Tibial nerve (tissue), 3 donors: ENCODE measurements around the gene KCNG4.
"Not testable (repeated sequence)": the region's sequence is repeated elsewhere in the genome, so short reads cannot be mapped to it uniquely, and the experiment has no call there.

Experiments used
- CTCF ChIP-seq, 5 experiments: fragments of 200-600 bp in 3 of 5; fragments of 450-650 bp in 2 of 5; sonication (generic) in 3 of 5; IDR thresholded peaks; one replicate each; pipeline ENCODE4 v1.5.1; 2016 to 2019; ENCODE audit warnings: antibody characterized with exemption in 5 of 5, mild to moderate bottlenecking in 3 of 5, moderate library complexity in 2 of 5
- POLR2A ChIP-seq, 2 donors: fragments of 450-650 bp; IDR thresholded peaks; one replicate each; pipeline ENCODE4 v1.6.1; 2017; ENCODE audit warnings: antibody characterized with exemption in 2 of 2, mild to moderate bottlenecking in 2 of 2, moderate library complexity in 2 of 2

DNA sequence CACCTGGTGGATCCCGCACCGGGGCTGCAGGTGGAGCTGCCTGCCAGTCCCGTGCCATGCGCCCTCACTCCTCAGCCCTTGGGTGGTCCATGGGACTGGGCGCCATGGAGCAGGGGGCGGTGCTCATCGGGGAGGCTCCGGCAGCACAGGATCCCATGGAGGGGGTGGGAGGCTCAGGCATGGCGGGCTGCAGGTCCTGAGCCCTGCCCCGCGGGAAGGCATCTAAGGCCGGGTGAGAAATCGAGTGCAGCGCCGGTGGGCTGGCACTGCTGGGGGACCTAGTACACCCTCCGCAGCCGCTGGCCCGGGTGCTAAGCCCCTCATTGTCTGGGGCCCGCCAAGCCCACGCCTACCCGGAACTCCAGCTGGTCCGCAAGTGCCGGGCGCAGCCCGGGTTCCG is 35.3 kb downstream of the KCNG4 start:
- not testable (repeated sequence) for TF ChIP-seq CTCF, POLR2A (IDR thresholded peaks at IDR 0.05)
